WTC11 (cell line): ENCODE results near the gene UGT2B17. TPM values are rescaled to one million over a fixed set of nuclear protein-coding genes. Genes with fewer than 3 reads are reported as not detected.

Experiments
- ATAC-seq: fragments of 200-7000 bp; cut with Tn5 transposase; 2 replicates; pipeline ENCODE4 v1.10.0; 2021; ENCODE audit warnings: mild to moderate bottlenecking, moderate library complexity
- CTCF ChIA-PET: fragments of 300-600 bp; sonication (Branson Sonifier 250); formaldehyde crosslinking; loops from one replicate; lab custom pipeline; 2021; ENCODE audit warnings: antibody characterized with exemption; lab: Charles Lee
- POLR2A ChIA-PET: fragments of 350-600 bp; sonication (Branson Sonifier 250); formaldehyde crosslinking; loops from one replicate; lab custom pipeline; 2021; ENCODE audit warnings: antibody characterized with exemption; lab: Charles Lee
- DNase-seq: peaks from one replicate; pipeline ENCODE4 v3.0.0; 2021; ENCODE audit warnings: low spot score
- H3K27ac Mint-ChIP-seq: 2 replicates; pipeline ENCODE4 v1.8.0; 2021; ENCODE audit warnings: mixed read lengths
- H3K27me3 Mint-ChIP-seq: 2 replicates; pipeline ENCODE4 v1.8.0; 2021; ENCODE audit warnings: low read depth, mild to moderate bottlenecking, moderate library complexity, mixed read lengths
- H3K36me3 Mint-ChIP-seq: 2 replicates; pipeline ENCODE4 v1.8.0; 2021; ENCODE audit warnings: mixed read lengths
- H3K4me1 Mint-ChIP-seq: 2 replicates; pipeline ENCODE4 v1.8.0; 2022; ENCODE audit warnings: mixed read lengths
- H3K4me3 Mint-ChIP-seq: 2 replicates; pipeline ENCODE4 v1.8.0; 2021; ENCODE audit warnings: mild to moderate bottlenecking, moderate library complexity, mixed read lengths
- H3K9me3 Mint-ChIP-seq: 2 replicates; pipeline ENCODE4 v1.8.0; 2021; ENCODE audit warnings: mixed read lengths
- CREM ChIP-seq: sonication (generic); formaldehyde crosslinking; IDR thresholded peaks from 2 replicates; pipeline ENCODE4 v1.8.1; 2022; ENCODE audit warnings: mild to moderate bottlenecking, missing genetic modification reagents, moderate library complexity
- ETV6 ChIP-seq: sonication (generic); formaldehyde crosslinking; IDR thresholded peaks from 2 replicates; pipeline ENCODE4 v1.8.1; 2022; ENCODE audit warnings: mild to moderate bottlenecking, missing genetic modification reagents
- GTF2I ChIP-seq: fragments of 250-450 bp; sonication (Bioruptor Pico); conservative IDR thresholded peaks from 2 replicates; pipeline ENCODE4 v1.4.0; 2021; ENCODE audit warnings: mild to moderate bottlenecking
- HMGA2 ChIP-seq: fragments of 250-450 bp; sonication (Bioruptor Pico); IDR thresholded peaks from 2 replicates; pipeline ENCODE4 v1.4.0; 2021; ENCODE audit warnings: mild to moderate bottlenecking, moderate library complexity
- JUN ChIP-seq: sonication (generic); formaldehyde crosslinking; IDR thresholded peaks from 2 replicates; pipeline ENCODE4 v1.8.0; 2023; ENCODE audit warnings: mild to moderate bottlenecking, missing genetic modification reagents
- RELA ChIP-seq: sonication (generic); formaldehyde crosslinking; IDR thresholded peaks from 2 replicates; pipeline ENCODE4 v1.8.1; 2022; ENCODE audit warnings: missing genetic modification reagents, mild to moderate bottlenecking, borderline replicate concordance
- SMAD4 ChIP-seq: sonication (generic); formaldehyde crosslinking; IDR thresholded peaks from 2 replicates; pipeline ENCODE4 v1.8.0; 2022; ENCODE audit warnings: mild to moderate bottlenecking, missing genetic modification reagents
- TP53 ChIP-seq: sonication (generic); formaldehyde crosslinking; IDR thresholded peaks from 2 replicates; pipeline ENCODE4 v1.8.1; 2023; ENCODE audit warnings: mild to moderate bottlenecking, missing genetic modification reagents
- ZNF138 ChIP-seq: sonication (generic); formaldehyde crosslinking; conservative IDR thresholded peaks from 2 replicates; pipeline ENCODE4 v1.8.1; 2022; ENCODE audit warnings: mild to moderate bottlenecking, moderate library complexity, missing genetic modification reagents
- total RNA-seq: library from RNA; stranded (reverse); gene quantifications from 3 replicates; pipeline ENCODE4 v1.2.3, GENCODE V29; 2021
- TF ChIP-seq, protein P1 (sequence below): fragments of 250-450 bp; sonication (Bioruptor Pico); IDR thresholded peaks from 2 replicates; pipeline ENCODE4 v1.9.0; 2021; ENCODE audit warnings: moderate library complexity, mild to moderate bottlenecking, inconsistent platforms, borderline replicate concordance
- TF ChIP-seq, protein P2 (sequence below): sonication (generic); formaldehyde crosslinking; IDR thresholded peaks from 2 replicates; pipeline ENCODE4 v1.8.0; 2022; ENCODE audit warnings: mild to moderate bottlenecking, missing genetic modification reagents
- TF ChIP-seq, protein P3 (sequence below): sonication (generic); formaldehyde crosslinking; IDR thresholded peaks from 2 replicates; pipeline ENCODE4 v1.8.1; 2022; ENCODE audit warnings: mild to moderate bottlenecking, missing genetic modification reagents, moderate library complexity, borderline replicate concordance
- TF ChIP-seq, protein P4 (sequence below): sonication (generic); formaldehyde crosslinking; IDR thresholded peaks from 2 replicates; pipeline ENCODE4 v1.8.0; 2023; ENCODE audit warnings: missing genetic modification reagents
- TF ChIP-seq, protein P5 (sequence below): sonication (generic); formaldehyde crosslinking; IDR thresholded peaks from 2 replicates; pipeline ENCODE4 v1.8.0; 2023; ENCODE audit warnings: missing genetic modification reagents, mild to moderate bottlenecking, borderline replicate concordance
- TF ChIP-seq, protein P6 (sequence below): sonication (generic); formaldehyde crosslinking; IDR thresholded peaks from 2 replicates; pipeline ENCODE4 v1.8.0; 2022; ENCODE audit warnings: mild to moderate bottlenecking, missing genetic modification reagents
- TF ChIP-seq, protein P7 (sequence below): sonication (generic); formaldehyde crosslinking; IDR thresholded peaks from 2 replicates; pipeline ENCODE4 v1.8.0; 2023; ENCODE audit warnings: mild to moderate bottlenecking, missing genetic modification reagents
- TF ChIP-seq, protein P8 (sequence below): sonication (generic); formaldehyde crosslinking; IDR thresholded peaks from 2 replicates; pipeline ENCODE4 v1.8.1; 2023; ENCODE audit warnings: mild to moderate bottlenecking, moderate library complexity, missing genetic modification reagents
- TF ChIP-seq, protein P9 (sequence below): sonication (generic); formaldehyde crosslinking; IDR thresholded peaks from 2 replicates; pipeline ENCODE4 v1.8.1; 2022; ENCODE audit warnings: low read depth, missing genetic modification reagents, borderline replicate concordance
- TF ChIP-seq, protein P10 (sequence below): sonication (generic); formaldehyde crosslinking; conservative IDR thresholded peaks from 2 replicates; pipeline ENCODE4 v1.8.1; 2023; ENCODE audit warnings: mild to moderate bottlenecking, low read depth, missing genetic modification reagents, moderate library complexity

UGT2B17 gene
- total RNA-seq, 1 experiment from 2014 or later: not detected

DNA sequence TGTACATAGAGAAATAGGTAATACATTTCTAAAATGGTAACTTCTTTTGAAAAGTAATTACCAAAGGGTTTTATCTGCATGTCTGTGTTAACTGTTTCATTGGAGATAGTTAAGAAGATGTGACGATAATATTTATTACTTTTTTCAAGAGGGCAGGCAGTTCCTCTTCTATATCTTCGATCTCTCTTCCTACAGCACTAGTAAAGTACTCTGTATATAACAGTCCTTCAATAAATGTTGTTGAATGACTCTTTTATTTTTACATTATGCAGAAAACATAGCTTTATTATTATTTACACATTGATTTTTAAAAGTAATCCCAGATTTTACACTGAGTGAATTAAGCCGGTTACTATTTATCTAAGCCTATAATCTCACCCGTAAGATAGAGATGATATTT lies 77.1 kb downstream of the UGT2B17 start:
- POLR2A ChIA-PET: no interaction called here
- no peak for ATAC-seq
- H3K4me1 Mint-ChIP-seq: peaks cover 26% of the 10 kb centered on the region

More for the DNA sequence above, 77.1 kb downstream of the UGT2B17 start:
- CTCF ChIA-PET: interaction anchor here (1.2 to 1.7 kb wide), 3 partner anchors 123 to 671 kb away, joined by 3 to 6 read pairs (median 4); no protein-coding TSS in a partner anchor
- H3K4me3 Mint-ChIP-seq: no peak overlapping the region
- TF ChIP-seq, protein P1, sequence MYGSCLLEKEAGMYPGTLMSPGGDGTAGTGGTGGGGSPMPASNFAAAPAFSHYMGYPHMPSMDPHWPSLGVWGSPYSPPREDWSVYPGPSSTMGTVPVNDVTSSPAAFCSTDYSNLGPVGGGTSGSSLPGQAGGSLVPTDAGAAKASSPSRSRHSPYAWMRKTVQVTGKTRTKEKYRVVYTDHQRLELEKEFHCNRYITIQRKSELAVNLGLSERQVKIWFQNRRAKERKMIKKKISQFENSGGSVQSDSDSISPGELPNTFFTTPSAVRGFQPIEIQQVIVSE (CRISPR knock-in tag): no peak
- TF ChIP-seq, protein P2, sequence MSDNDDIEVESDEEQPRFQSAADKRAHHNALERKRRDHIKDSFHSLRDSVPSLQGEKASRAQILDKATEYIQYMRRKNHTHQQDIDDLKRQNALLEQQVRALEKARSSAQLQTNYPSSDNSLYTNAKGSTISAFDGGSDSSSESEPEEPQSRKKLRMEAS: no peak
- TF ChIP-seq JUN (CRISPR knock-in tag): no peak
- TF ChIP-seq, protein P3, sequence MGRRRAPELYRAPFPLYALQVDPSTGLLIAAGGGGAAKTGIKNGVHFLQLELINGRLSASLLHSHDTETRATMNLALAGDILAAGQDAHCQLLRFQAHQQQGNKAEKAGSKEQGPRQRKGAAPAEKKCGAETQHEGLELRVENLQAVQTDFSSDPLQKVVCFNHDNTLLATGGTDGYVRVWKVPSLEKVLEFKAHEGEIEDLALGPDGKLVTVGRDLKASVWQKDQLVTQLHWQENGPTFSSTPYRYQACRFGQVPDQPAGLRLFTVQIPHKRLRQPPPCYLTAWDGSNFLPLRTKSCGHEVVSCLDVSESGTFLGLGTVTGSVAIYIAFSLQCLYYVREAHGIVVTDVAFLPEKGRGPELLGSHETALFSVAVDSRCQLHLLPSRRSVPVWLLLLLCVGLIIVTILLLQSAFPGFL (CRISPR knock-in tag): no peak
- TF ChIP-seq, protein P4, sequence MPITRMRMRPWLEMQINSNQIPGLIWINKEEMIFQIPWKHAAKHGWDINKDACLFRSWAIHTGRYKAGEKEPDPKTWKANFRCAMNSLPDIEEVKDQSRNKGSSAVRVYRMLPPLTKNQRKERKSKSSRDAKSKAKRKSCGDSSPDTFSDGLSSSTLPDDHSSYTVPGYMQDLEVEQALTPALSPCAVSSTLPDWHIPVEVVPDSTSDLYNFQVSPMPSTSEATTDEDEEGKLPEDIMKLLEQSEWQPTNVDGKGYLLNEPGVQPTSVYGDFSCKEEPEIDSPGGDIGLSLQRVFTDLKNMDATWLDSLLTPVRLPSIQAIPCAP (CRISPR knock-in tag): no peak
- TF ChIP-seq, protein P5, sequence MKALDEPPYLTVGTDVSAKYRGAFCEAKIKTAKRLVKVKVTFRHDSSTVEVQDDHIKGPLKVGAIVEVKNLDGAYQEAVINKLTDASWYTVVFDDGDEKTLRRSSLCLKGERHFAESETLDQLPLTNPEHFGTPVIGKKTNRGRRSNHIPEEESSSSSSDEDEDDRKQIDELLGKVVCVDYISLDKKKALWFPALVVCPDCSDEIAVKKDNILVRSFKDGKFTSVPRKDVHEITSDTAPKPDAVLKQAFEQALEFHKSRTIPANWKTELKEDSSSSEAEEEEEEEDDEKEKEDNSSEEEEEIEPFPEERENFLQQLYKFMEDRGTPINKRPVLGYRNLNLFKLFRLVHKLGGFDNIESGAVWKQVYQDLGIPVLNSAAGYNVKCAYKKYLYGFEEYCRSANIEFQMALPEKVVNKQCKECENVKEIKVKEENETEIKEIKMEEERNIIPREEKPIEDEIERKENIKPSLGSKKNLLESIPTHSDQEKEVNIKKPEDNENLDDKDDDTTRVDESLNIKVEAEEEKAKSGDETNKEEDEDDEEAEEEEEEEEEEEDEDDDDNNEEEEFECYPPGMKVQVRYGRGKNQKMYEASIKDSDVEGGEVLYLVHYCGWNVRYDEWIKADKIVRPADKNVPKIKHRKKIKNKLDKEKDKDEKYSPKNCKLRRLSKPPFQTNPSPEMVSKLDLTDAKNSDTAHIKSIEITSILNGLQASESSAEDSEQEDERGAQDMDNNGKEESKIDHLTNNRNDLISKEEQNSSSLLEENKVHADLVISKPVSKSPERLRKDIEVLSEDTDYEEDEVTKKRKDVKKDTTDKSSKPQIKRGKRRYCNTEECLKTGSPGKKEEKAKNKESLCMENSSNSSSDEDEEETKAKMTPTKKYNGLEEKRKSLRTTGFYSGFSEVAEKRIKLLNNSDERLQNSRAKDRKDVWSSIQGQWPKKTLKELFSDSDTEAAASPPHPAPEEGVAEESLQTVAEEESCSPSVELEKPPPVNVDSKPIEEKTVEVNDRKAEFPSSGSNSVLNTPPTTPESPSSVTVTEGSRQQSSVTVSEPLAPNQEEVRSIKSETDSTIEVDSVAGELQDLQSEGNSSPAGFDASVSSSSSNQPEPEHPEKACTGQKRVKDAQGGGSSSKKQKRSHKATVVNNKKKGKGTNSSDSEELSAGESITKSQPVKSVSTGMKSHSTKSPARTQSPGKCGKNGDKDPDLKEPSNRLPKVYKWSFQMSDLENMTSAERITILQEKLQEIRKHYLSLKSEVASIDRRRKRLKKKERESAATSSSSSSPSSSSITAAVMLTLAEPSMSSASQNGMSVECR (CRISPR knock-in tag): no peak
- no peak for TF ChIP-seq TP53 (CRISPR knock-in tag)
- no peak for TF ChIP-seq RELA (CRISPR knock-in tag)
- TF ChIP-seq, protein P6, sequence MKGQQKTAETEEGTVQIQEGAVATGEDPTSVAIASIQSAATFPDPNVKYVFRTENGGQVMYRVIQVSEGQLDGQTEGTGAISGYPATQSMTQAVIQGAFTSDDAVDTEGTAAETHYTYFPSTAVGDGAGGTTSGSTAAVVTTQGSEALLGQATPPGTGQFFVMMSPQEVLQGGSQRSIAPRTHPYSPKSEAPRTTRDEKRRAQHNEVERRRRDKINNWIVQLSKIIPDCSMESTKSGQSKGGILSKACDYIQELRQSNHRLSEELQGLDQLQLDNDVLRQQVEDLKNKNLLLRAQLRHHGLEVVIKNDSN (CRISPR knock-in tag): no peak
- TF ChIP-seq, protein P7, sequence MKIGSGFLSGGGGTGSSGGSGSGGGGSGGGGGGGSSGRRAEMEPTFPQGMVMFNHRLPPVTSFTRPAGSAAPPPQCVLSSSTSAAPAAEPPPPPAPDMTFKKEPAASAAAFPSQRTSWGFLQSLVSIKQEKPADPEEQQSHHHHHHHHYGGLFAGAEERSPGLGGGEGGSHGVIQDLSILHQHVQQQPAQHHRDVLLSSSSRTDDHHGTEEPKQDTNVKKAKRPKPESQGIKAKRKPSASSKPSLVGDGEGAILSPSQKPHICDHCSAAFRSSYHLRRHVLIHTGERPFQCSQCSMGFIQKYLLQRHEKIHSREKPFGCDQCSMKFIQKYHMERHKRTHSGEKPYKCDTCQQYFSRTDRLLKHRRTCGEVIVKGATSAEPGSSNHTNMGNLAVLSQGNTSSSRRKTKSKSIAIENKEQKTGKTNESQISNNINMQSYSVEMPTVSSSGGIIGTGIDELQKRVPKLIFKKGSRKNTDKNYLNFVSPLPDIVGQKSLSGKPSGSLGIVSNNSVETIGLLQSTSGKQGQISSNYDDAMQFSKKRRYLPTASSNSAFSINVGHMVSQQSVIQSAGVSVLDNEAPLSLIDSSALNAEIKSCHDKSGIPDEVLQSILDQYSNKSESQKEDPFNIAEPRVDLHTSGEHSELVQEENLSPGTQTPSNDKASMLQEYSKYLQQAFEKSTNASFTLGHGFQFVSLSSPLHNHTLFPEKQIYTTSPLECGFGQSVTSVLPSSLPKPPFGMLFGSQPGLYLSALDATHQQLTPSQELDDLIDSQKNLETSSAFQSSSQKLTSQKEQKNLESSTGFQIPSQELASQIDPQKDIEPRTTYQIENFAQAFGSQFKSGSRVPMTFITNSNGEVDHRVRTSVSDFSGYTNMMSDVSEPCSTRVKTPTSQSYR (CRISPR knock-in tag): no peak
- no peak for TF ChIP-seq CREM (CRISPR knock-in tag)
- TF ChIP-seq, protein P8, sequence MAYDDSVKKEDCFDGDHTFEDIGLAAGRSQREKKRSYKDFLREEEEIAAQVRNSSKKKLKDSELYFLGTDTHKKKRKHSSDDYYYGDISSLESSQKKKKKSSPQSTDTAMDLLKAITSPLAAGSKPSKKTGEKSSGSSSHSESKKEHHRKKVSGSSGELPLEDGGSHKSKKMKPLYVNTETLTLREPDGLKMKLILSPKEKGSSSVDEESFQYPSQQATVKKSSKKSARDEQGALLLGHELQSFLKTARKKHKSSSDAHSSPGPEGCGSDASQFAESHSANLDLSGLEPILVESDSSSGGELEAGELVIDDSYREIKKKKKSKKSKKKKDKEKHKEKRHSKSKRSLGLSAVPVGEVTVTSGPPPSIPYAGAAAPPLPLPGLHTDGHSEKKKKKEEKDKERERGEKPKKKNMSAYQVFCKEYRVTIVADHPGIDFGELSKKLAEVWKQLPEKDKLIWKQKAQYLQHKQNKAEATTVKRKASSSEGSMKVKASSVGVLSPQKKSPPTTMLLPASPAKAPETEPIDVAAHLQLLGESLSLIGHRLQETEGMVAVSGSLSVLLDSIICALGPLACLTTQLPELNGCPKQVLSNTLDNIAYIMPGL: no peak
- no peak for TF ChIP-seq GTF2I (CRISPR knock-in tag)
- no peak for TF ChIP-seq ZNF138 (CRISPR knock-in tag)
- TF ChIP-seq, protein P9, sequence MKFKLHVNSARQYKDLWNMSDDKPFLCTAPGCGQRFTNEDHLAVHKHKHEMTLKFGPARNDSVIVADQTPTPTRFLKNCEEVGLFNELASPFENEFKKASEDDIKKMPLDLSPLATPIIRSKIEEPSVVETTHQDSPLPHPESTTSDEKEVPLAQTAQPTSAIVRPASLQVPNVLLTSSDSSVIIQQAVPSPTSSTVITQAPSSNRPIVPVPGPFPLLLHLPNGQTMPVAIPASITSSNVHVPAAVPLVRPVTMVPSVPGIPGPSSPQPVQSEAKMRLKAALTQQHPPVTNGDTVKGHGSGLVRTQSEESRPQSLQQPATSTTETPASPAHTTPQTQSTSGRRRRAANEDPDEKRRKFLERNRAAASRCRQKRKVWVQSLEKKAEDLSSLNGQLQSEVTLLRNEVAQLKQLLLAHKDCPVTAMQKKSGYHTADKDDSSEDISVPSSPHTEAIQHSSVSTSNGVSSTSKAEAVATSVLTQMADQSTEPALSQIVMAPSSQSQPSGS (CRISPR knock-in tag): no peak
- no peak for TF ChIP-seq SMAD4 (CRISPR knock-in tag)
- TF ChIP-seq, protein P10, sequence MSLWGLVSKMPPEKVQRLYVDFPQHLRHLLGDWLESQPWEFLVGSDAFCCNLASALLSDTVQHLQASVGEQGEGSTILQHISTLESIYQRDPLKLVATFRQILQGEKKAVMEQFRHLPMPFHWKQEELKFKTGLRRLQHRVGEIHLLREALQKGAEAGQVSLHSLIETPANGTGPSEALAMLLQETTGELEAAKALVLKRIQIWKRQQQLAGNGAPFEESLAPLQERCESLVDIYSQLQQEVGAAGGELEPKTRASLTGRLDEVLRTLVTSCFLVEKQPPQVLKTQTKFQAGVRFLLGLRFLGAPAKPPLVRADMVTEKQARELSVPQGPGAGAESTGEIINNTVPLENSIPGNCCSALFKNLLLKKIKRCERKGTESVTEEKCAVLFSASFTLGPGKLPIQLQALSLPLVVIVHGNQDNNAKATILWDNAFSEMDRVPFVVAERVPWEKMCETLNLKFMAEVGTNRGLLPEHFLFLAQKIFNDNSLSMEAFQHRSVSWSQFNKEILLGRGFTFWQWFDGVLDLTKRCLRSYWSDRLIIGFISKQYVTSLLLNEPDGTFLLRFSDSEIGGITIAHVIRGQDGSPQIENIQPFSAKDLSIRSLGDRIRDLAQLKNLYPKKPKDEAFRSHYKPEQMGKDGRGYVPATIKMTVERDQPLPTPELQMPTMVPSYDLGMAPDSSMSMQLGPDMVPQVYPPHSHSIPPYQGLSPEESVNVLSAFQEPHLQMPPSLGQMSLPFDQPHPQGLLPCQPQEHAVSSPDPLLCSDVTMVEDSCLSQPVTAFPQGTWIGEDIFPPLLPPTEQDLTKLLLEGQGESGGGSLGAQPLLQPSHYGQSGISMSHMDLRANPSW (CRISPR knock-in tag): no peak
- no peak for TF ChIP-seq ETV6 (CRISPR knock-in tag)
- no peak for TF ChIP-seq HMGA2 (CRISPR knock-in tag)
- no peak overlapping the region for H3K27ac Mint-ChIP-seq
- no peak for DNase-seq
- H3K9me3 Mint-ChIP-seq: peaks cover 6% of the 10 kb centered on the region
- H3K36me3 Mint-ChIP-seq: peaks cover 7% of the 10 kb centered on the region
- no peaks in the 10 kb centered on the region for H3K27me3 Mint-ChIP-seq
